Measurements from ENCODE around the gene LDLRAD4. TPM values are rescaled to one million over a fixed set of nuclear protein-coding genes. Genes with fewer than 3 reads are reported as not detected.

The LDLRAD4 gene
- total RNA-seq, 1 donor: under 0.01 TPM

DNA sequence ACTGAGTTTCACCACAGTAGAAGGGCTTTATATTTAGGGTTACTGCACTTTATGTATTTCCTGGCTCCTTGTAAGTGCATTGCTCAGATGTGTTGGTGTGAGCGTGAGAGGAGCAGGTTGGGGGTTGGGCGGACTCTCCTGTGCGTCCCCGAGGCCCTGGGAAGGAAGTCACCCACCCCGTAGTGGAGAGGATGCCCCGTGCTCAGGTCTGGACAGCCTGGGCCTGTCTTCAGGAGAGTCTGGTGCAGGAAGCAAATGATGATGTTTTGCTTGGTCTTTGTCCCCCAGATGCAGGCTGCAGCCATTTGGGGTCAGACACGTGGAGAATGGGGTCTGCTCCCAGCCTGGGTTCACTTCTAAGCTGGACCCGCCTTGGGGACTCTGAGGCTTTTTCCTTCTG lies 182.8 kb downstream of the LDLRAD4 start:
- H3K36me3 ChIP-seq (ENCODE audit: insufficient read depth, low read length): no peaks in the 10 kb centered on the region
- no peak overlapping the region for H3K4me2 ChIP-seq (ENCODE audit: insufficient read depth, low read length)
- H3K4me3 ChIP-seq (ENCODE audit: insufficient read depth, low read length): no peak overlapping the region
- no peaks in the 10 kb centered on the region for H3K27me3 ChIP-seq (ENCODE audit: insufficient read depth, low read length)
- H3K27ac ChIP-seq (ENCODE audit: low read depth, low read length): no peak overlapping the region
- no peaks in the 10 kb centered on the region for H3K9me3 ChIP-seq (ENCODE audit: low read depth, low read length)
- H3K79me2 ChIP-seq (ENCODE audit: insufficient read depth, low read length): no peaks in the 10 kb centered on the region
- TF ChIP-seq, protein P1, sequence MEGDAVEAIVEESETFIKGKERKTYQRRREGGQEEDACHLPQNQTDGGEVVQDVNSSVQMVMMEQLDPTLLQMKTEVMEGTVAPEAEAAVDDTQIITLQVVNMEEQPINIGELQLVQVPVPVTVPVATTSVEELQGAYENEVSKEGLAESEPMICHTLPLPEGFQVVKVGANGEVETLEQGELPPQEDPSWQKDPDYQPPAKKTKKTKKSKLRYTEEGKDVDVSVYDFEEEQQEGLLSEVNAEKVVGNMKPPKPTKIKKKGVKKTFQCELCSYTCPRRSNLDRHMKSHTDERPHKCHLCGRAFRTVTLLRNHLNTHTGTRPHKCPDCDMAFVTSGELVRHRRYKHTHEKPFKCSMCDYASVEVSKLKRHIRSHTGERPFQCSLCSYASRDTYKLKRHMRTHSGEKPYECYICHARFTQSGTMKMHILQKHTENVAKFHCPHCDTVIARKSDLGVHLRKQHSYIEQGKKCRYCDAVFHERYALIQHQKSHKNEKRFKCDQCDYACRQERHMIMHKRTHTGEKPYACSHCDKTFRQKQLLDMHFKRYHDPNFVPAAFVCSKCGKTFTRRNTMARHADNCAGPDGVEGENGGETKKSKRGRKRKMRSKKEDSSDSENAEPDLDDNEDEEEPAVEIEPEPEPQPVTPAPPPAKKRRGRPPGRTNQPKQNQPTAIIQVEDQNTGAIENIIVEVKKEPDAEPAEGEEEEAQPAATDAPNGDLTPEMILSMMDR (IDR thresholded peaks at IDR 0.05; ENCODE audit: extremely low read depth, low read depth, low read length): no peak
- peak; percentile 42 for DNase-seq (ENCODE audit: insufficient read length, low spot score, missing footprints)
- H3K4me1 ChIP-seq (ENCODE audit: insufficient read depth, low read length): no peaks in the 10 kb centered on the region
- H4K20me1 ChIP-seq (ENCODE audit: insufficient read depth, low read length): no peaks in the 10 kb centered on the region
- H2AFZ ChIP-seq (ENCODE audit: low read length): no peak overlapping the region

DNA sequence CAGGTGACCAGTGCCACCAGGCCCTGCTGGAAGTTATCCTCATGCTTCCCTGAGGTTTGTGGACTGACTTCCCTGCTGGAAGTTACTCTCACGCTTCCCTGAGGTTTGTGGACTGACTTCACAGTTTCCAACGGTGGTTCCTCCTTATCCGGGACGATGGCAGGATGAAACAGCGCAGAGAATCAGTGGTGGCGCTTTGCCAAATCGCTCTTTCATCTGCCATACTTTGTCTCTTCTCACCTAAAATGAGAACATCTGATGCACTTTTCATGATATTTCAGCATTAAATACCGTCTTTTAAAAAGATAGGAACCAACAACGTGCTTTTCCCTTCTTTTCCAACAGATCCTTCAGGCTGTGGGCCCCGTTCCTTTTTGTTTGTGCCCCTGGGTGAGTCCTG lies 183.3 kb downstream of the LDLRAD4 start:
- H3K27me3 ChIP-seq (ENCODE audit: insufficient read depth, low read length): no peaks in the 10 kb centered on the region
- peak; percentile 61 for DNase-seq (ENCODE audit: insufficient read length, low spot score, missing footprints)
- H4K20me1 ChIP-seq (ENCODE audit: insufficient read depth, low read length): no peaks in the 10 kb centered on the region
- H3K9me3 ChIP-seq (ENCODE audit: low read depth, low read length): no peaks in the 10 kb centered on the region
- TF ChIP-seq, protein P1 (IDR thresholded peaks at IDR 0.05; ENCODE audit: extremely low read depth, low read depth, low read length): no peak
- H3K4me3 ChIP-seq (ENCODE audit: insufficient read depth, low read length): no peak overlapping the region
- no peak overlapping the region for H2AFZ ChIP-seq (ENCODE audit: low read length)
- no peaks in the 10 kb centered on the region for H3K36me3 ChIP-seq (ENCODE audit: insufficient read depth, low read length)
- H3K4me1 ChIP-seq (ENCODE audit: insufficient read depth, low read length): no peaks in the 10 kb centered on the region
- H3K79me2 ChIP-seq (ENCODE audit: insufficient read depth, low read length): no peaks in the 10 kb centered on the region
- H3K27ac ChIP-seq (ENCODE audit: low read depth, low read length): no peak overlapping the region
- no peak overlapping the region for H3K4me2 ChIP-seq (ENCODE audit: insufficient read depth, low read length)

- no peaks in the 10 kb centered on the region for H3K36me3 ChIP-seq (ENCODE audit: insufficient read depth, low read length)
- no peaks in the 10 kb centered on the region for H3K79me2 ChIP-seq (ENCODE audit: insufficient read depth, low read length)
- peak; percentile 21 for DNase-seq (ENCODE audit: insufficient read length, low spot score, missing footprints)
- H4K20me1 ChIP-seq (ENCODE audit: insufficient read depth, low read length): no peaks in the 10 kb centered on the region
- no peak overlapping the region for H3K4me3 ChIP-seq (ENCODE audit: insufficient read depth, low read length)
- H3K9me3 ChIP-seq (ENCODE audit: low read depth, low read length): no peaks in the 10 kb centered on the region
- no peak overlapping the region for H3K4me2 ChIP-seq (ENCODE audit: insufficient read depth, low read length)
- no peak overlapping the region for H2AFZ ChIP-seq (ENCODE audit: low read length)
- TF ChIP-seq, protein P1 (IDR thresholded peaks at IDR 0.05; ENCODE audit: extremely low read depth, low read depth, low read length): no peak
- H3K4me1 ChIP-seq (ENCODE audit: insufficient read depth, low read length): no peaks in the 10 kb centered on the region
- H3K27me3 ChIP-seq (ENCODE audit: insufficient read depth, low read length): no peaks in the 10 kb centered on the region
- H3K27ac ChIP-seq (ENCODE audit: low read depth, low read length): no peak overlapping the region
Measured at GRCh38 chr18:13403786-13404549, 185.4 kb downstream of the LDLRAD4 start.

DNA sequence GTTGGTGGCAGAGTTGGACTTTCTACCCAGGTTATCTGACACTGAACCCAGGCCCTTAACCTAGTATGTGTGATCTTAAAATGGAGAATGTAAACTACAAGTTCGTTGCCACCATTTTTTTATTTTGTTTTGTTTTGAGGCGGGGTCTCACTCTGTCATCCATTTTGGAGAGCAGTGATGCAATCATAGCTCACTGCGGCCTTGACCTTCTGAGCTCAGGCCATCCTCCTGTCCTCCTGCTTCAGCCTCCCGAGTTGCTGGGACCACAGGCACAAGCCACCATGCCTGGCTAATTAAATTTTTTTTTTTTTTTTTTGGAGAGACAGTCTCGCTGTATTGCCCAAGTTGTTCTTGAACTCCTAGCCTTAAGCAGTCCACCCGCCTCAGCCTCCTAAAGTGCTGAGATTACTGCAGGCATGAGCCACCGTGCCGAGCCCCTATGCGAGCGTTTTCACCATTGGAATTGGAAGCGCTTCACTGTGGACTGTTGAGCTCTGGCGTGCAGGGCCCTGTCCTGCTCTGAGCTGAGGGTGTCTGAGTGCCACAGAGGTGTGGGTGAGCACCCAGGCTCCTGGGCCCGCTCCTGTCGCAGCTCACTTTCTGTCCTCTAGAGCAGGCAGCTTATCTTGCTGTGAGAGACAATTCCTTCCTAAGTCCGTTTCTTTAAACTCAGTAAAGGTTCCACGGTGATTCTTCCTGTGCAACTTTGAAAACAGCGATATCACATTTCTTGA lies 186.9 kb downstream of the LDLRAD4 start:
- Histone ChIP-seq H3K79me2 (ENCODE audit: insufficient read depth, low read length) (no peaks in the 10 kb centered on the region), H3K9me3 (ENCODE audit: low read depth, low read length) (no peaks in the 10 kb centered on the region), H2AFZ (ENCODE audit: low read length) (no peak overlapping the region), H3K4me1 (ENCODE audit: insufficient read depth, low read length) (no peaks in the 10 kb centered on the region), H3K36me3 (ENCODE audit: insufficient read depth, low read length) (no peaks in the 10 kb centered on the region), H3K27ac (ENCODE audit: low read depth, low read length) (no peak overlapping the region), H3K4me3 (ENCODE audit: insufficient read depth, low read length) (no peak overlapping the region), H3K4me2 (ENCODE audit: insufficient read depth, low read length) (no peak overlapping the region), H3K27me3 (ENCODE audit: insufficient read depth, low read length) (no peaks in the 10 kb centered on the region), H4K20me1 (ENCODE audit: insufficient read depth, low read length) (no peaks in the 10 kb centered on the region)
- DNase-seq (ENCODE audit: insufficient read length, low spot score, missing footprints): no peak
- TF ChIP-seq, protein P1 (IDR thresholded peaks at IDR 0.05; ENCODE audit: extremely low read depth, low read depth, low read length): no peak
